IMR-90 (cell line): ENCODE data around the gene ANKRD44. TPM values are rescaled to one million over a fixed set of nuclear protein-coding genes. Genes with fewer than 3 reads are reported as not detected.

Source experiments
- ATAC-seq: fragments of 200-7000 bp; cut with Tn5 transposase; 2 replicates; pipeline ENCODE4 v1.9.1; 2020; ENCODE audit warnings: low read depth, mild to moderate bottlenecking, moderate library complexity
- BruUV-seq: library from RNA; stranded (reverse); fragments of 400-500 nt; replicated peaks from 2 replicates; lab custom pipeline; 2021; lab: Mats Ljungman, UMichigan
- CTCF ChIA-PET: fragments of 300-600 bp; formaldehyde crosslinking; extraction: SDS; loops from one replicate; lab custom pipeline; 2021; ENCODE audit warnings: antibody characterized with exemption; lab: Yijun Ruan, JAX
- POLR2A ChIA-PET: fragments of 300-600 bp; sonication (Branson Sonifier 250); formaldehyde crosslinking; loops from one replicate; lab custom pipeline; 2022; ENCODE audit warnings: antibody characterized with exemption; ENCODE audit not compliant: unreplicated experiment; lab: Charles Lee
- DNase-seq: peaks from one replicate; pipeline ENCODE4 v3.0.0; 2013
- H2AFZ ChIP-seq: replicated peaks from 2 replicates; pipeline ENCODE3; 2013; ENCODE audit warnings: low read length, mild to moderate bottlenecking; ENCODE audit not compliant: poor library complexity
- H2AK5ac ChIP-seq: 2 replicates; pipeline ENCODE4 v1.6.1; 2013; ENCODE audit warnings: low read depth, low read length, inconsistent platforms
- H2AK9ac ChIP-seq: replicated peaks from 2 replicates; pipeline ENCODE3; 2013; ENCODE audit warnings: mild to moderate bottlenecking, low read depth, low read length, moderate library complexity; ENCODE audit not compliant: poor library complexity
- H2BK120ac ChIP-seq: 2 replicates; pipeline ENCODE4 v1.6.1; 2013; ENCODE audit warnings: low read depth, low read length, inconsistent platforms
- H2BK15ac ChIP-seq: 3 replicates; pipeline ENCODE4 v1.6.1; 2013; ENCODE audit warnings: low read depth, low read length, inconsistent platforms
- H2BK20ac ChIP-seq: 2 replicates; pipeline ENCODE4 v1.6.1; 2013; ENCODE audit warnings: low read depth, mild to moderate bottlenecking, inconsistent platforms, low read length, moderate library complexity
- H2BK5ac ChIP-seq: 2 replicates; pipeline ENCODE4 v1.6.1; 2013; ENCODE audit warnings: mild to moderate bottlenecking, low read depth, low read length, inconsistent platforms; ENCODE audit not compliant: poor library complexity, severe bottlenecking
- H3K14ac ChIP-seq: replicated peaks from 2 replicates; pipeline ENCODE4 v1.6.1; 2013; ENCODE audit warnings: low read depth, low read length, inconsistent platforms
- H3K18ac ChIP-seq: 2 replicates; pipeline ENCODE4 v1.6.1; 2013; ENCODE audit warnings: low read depth, low read length, control low read depth
- H3K23ac ChIP-seq: 2 replicates; pipeline ENCODE4 v1.6.1; 2013; ENCODE audit warnings: low read depth, low read length, inconsistent platforms
- H3K27ac ChIP-seq: 2 replicates; pipeline ENCODE4 v1.5.1; 2013; ENCODE audit warnings: mild to moderate bottlenecking, control low read depth, low read length; ENCODE audit not compliant: insufficient read depth
- H3K27me3 ChIP-seq: 2 replicates; pipeline ENCODE4 v1.6.1; 2013; ENCODE audit warnings: low read length; ENCODE audit not compliant: control insufficient read depth, insufficient read depth
- H3K36me3 ChIP-seq: 2 replicates; pipeline ENCODE4 v1.6.1; 2013; ENCODE audit warnings: low read length, mixed read lengths; ENCODE audit not compliant: control insufficient read depth, insufficient read depth
- H3K4ac ChIP-seq: 2 replicates; pipeline ENCODE4 v1.6.1; 2013; ENCODE audit warnings: low read depth, low read length, inconsistent platforms
- H3K4me1 ChIP-seq: 2 replicates; pipeline ENCODE4 v1.6.1; 2013; ENCODE audit warnings: low read length, mixed read lengths; ENCODE audit not compliant: control insufficient read depth, insufficient read depth
- H3K4me2 ChIP-seq: 2 replicates; pipeline ENCODE4 v1.6.1; 2013; ENCODE audit warnings: low read depth, mild to moderate bottlenecking, control low read depth, low read length, moderate library complexity
- H3K4me3 ChIP-seq: 2 replicates; pipeline ENCODE4 v1.5.1; 2013; ENCODE audit warnings: low read depth, mild to moderate bottlenecking, control low read depth, low read length, moderate library complexity; ENCODE audit not compliant: insufficient read depth
- H3K56ac ChIP-seq: 2 replicates; pipeline ENCODE4 v1.6.1; 2013; ENCODE audit warnings: low read length, inconsistent platforms; ENCODE audit not compliant: insufficient read depth; ENCODE audit errors: extremely low read depth
- H3K79me1 ChIP-seq, 2 experiments: 2 replicates each; pipeline ENCODE4 v1.6.1; 2013; ENCODE audit warnings: low read length in 2 of 2, inconsistent platforms in 1 of 2, low read depth in 1 of 2
- H3K9ac ChIP-seq: 2 replicates; pipeline ENCODE4 v1.6.1; 2013; ENCODE audit warnings: low read depth, low read length, control low read depth
- H3K9me1 ChIP-seq: 2 replicates; pipeline ENCODE4 v1.6.1; 2013; ENCODE audit warnings: low read length, inconsistent platforms; ENCODE audit not compliant: insufficient read depth
- H3K9me3 ChIP-seq: 2 replicates; pipeline ENCODE4 v1.6.1; 2013; ENCODE audit warnings: low read length; ENCODE audit not compliant: control insufficient read depth, insufficient read depth
- H4K20me1 ChIP-seq: 2 replicates; pipeline ENCODE4 v1.6.1; 2013; ENCODE audit warnings: low read length, inconsistent platforms; ENCODE audit not compliant: insufficient read depth
- H4K5ac ChIP-seq: 2 replicates; pipeline ENCODE4 v1.6.1; 2013; ENCODE audit warnings: mild to moderate bottlenecking, low read depth, low read length, control low read depth
- H4K8ac ChIP-seq, 2 experiments: 2 replicates each; pipeline ENCODE4 v1.6.1; 2013; ENCODE audit warnings: low read depth in 2 of 2, low read length in 2 of 2, control low read depth in 1 of 2, inconsistent platforms in 1 of 2
- H4K91ac ChIP-seq: 2 replicates; pipeline ENCODE4 v1.6.1; 2013; ENCODE audit warnings: low read depth, low read length, inconsistent platforms; ENCODE audit not compliant: insufficient read depth
- CEBPB ChIP-seq: IDR thresholded peaks from 2 replicates; pipeline ENCODE4 v1.6.1; 2012; ENCODE audit warnings: low read depth, low read length, improper control_type of control experiment
- MAZ ChIP-seq: IDR thresholded peaks from 2 replicates; pipeline ENCODE4 v1.6.1; 2012; ENCODE audit warnings: low read depth, mild to moderate bottlenecking, low read length, improper control_type of control experiment, moderate library complexity, borderline replicate concordance
- MXI1 ChIP-seq: IDR thresholded peaks from 2 replicates; pipeline ENCODE4 v1.6.1; 2012; ENCODE audit warnings: low read depth, mild to moderate bottlenecking, low read length, moderate library complexity, borderline replicate concordance
- RFX5 ChIP-seq: IDR thresholded peaks from 2 replicates; pipeline ENCODE4 v1.8.0; 2012; ENCODE audit warnings: low read depth, mild to moderate bottlenecking, low read length, moderate library complexity
- WGBS, 2 experiments: methylation state at CpG; one replicate each; pipeline versions ENCODE4 v1.1.5 to v1.1.7; 2013; ENCODE audit warnings: missing lambda C conversion rate in 2 of 2; ENCODE audit not compliant: insufficient read length in 1 of 2; ENCODE audit errors: extremely low coverage in 2 of 2; 5-methylcytosine and 5-hydroxymethylcytosine counted together
- dilution Hi-C: fragments of 300-500 bp; cut with HindIII; formaldehyde crosslinking; loops from one replicate; pipeline ENCODE4 v1.14.3; 2018; ENCODE audit warnings: low sequenced_read_pairs; ENCODE audit not compliant: unreplicated experiment
- in situ Hi-C: fragments of 300-500 bp; cut with MboI; formaldehyde crosslinking; loops from 3 replicates; pipeline ENCODE4 v1.14.3; 2019; ENCODE audit warnings: low sequenced_read_pairs, inconsistent platforms, mixed read lengths
- intact Hi-C: fragments of 100-400 bp; cut with micrococcal nuclease; formaldehyde crosslinking; loops from 2 replicates; pipeline ENCODE4 v1.10.0; 2022
- polyA plus RNA-seq, 3 experiments: library from polyadenylated mRNA; depleted of rRNA; stranded (reverse); fragments of >200 nt; gene quantifications; 2 replicates each; pipeline ENCODE4 v1.2.3, GENCODE V29; 2012; ENCODE audit warnings: low replicate concordance in 1 of 3
- total RNA-seq: library from RNA; depleted of rRNA; stranded (reverse); fragments of >200 nt; gene quantifications from 2 replicates; pipeline ENCODE4 v1.2.3, GENCODE V29; 2012
- TF ChIP-seq, protein P1 (sequence below): fragments of 150-350 bp; IDR thresholded peaks from 2 replicates; pipeline ENCODE4 v1.6.1; 2016; ENCODE audit warnings: low read depth, mild to moderate bottlenecking, low read length, moderate library complexity, borderline replicate concordance

ANKRD44 gene
- total and polyA plus RNA-seq, 2 of the 4 experiments (the other 2 are of a cell fraction), result 5.2 to 15.6 TPM

DNA sequence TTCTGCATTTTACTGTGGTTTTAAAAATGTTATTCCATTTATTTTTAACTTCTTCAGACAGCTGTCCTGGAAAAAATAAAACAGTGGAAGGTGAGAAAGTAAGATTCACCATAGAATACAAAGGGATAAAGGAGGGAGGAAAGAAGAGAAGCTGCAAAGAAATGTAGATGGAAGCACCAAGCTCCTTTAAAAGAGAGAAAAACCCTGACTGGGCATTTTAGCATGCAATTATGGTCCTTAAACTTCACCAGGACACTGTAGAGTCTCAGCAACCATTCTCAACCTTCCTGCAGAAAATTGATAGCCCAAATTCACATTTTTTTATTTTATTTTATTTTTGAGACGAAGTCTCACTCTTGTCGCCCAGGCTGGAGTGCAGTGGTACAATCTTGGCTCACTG is 11.6 kb upstream of the ANKRD44 start:
- H3K14ac ChIP-seq, result no peak overlapping the region
- no peak overlapping the region for H2AFZ ChIP-seq
- H2BK5ac ChIP-seq, result no peak overlapping the region
- DNase-seq (no peak), ATAC-seq (no peak)
- H3K56ac ChIP-seq, result no peak overlapping the region
- peaks cover 2% of the 10 kb centered on the region; the same call in 1 of the 2 replicates for H3K4me1 ChIP-seq
- no peak overlapping the region for H3K4me3 ChIP-seq
- H2AK9ac ChIP-seq, result no peak overlapping the region
- no peak for TF ChIP-seq MXI1
- no peak for TF ChIP-seq RFX5
- TF ChIP-seq MAZ, result no peak
- TF ChIP-seq, protein P1, sequence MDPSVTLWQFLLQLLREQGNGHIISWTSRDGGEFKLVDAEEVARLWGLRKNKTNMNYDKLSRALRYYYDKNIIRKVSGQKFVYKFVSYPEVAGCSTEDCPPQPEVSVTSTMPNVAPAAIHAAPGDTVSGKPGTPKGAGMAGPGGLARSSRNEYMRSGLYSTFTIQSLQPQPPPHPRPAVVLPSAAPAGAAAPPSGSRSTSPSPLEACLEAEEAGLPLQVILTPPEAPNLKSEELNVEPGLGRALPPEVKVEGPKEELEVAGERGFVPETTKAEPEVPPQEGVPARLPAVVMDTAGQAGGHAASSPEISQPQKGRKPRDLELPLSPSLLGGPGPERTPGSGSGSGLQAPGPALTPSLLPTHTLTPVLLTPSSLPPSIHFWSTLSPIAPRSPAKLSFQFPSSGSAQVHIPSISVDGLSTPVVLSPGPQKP, result no peak
- TF ChIP-seq CEBPB, result no peak
- no peak overlapping the region for H3K23ac ChIP-seq
- H4K20me1 ChIP-seq, result no peaks in the 10 kb centered on the region
- H2BK20ac ChIP-seq, result no peak overlapping the region
- in situ Hi-C loops, result no loop called here
- BruUV-seq, result no TSS peak
- H3K79me1 ChIP-seq, result no peaks in the 10 kb centered on the region
- no peak overlapping the region for H4K8ac ChIP-seq
- POLR2A ChIA-PET, result no interaction called here
- H2BK15ac ChIP-seq, result no peak overlapping the region
- intact Hi-C loops, result no loop called here
- no peak overlapping the region for H3K4ac ChIP-seq
- peaks cover 4% of the 10 kb centered on the region for H3K27me3 ChIP-seq
- H2BK120ac ChIP-seq, result no peak overlapping the region
- H2AK5ac ChIP-seq, result no peak overlapping the region
- CTCF ChIA-PET, result no interaction called here
- dilution Hi-C loops, result no loop called here
- no peaks in the 10 kb centered on the region for H3K36me3 ChIP-seq
- H4K5ac ChIP-seq, result no peak overlapping the region
- no peak overlapping the region for H3K9ac ChIP-seq
- H3K18ac ChIP-seq, result no peak overlapping the region
- no peaks in the 10 kb centered on the region; the same call in 1 of the 2 replicates for H3K9me1 ChIP-seq
- no peak overlapping the region for H3K27ac ChIP-seq
- no CpG with 5 or more reads among the region's 2 CpGs for WGBS, 2 experiments
- no peak overlapping the region for H4K91ac ChIP-seq
- no peak overlapping the region for H3K4me2 ChIP-seq
- H3K9me3 ChIP-seq, result no peaks in the 10 kb centered on the region
